Left ventricle myocardium superior (tissue), 1 donor: ENCODE results near the gene GPHN. TPM values are rescaled to one million over a fixed set of nuclear protein-coding genes. Genes with fewer than 3 reads are reported as not detected.

Source experiments
- ATAC-seq: fragments of 200-7000 bp; cut with Tn5 transposase; one replicate; pipeline ENCODE4 v1.9.1; 2020; ENCODE audit warnings: mild to moderate bottlenecking, moderate library complexity
- DNase-seq: peaks from one replicate; pipeline ENCODE4 v3.0.0-alpha.2; 2020
- intact Hi-C: fragments of 100-400 bp; cut with micrococcal nuclease; formaldehyde crosslinking; loops from one replicate; pipeline ENCODE4 v1.11.0; 2022
- total RNA-seq: library from RNA; stranded (reverse); fragmentation: NEBNext Ultra II Directional; extraction: Animal tissue kit (Norgen Biotek cat#: 25700); gene quantifications from one replicate; pipeline ENCODE4 v1.2.1, GENCODE V29; 2021
- donor health status: DM: no; HTN: yes; CAD: no; lungs with severe emphysema.

Gene GPHN
- total RNA-seq, 1 donor from 2014 or later = 25.0 TPM

GRCh38 chr14:66850258-66850888 is 342.4 kb downstream of the GPHN start:
- DNase-seq = no peak
- no peak for ATAC-seq
- intact Hi-C loops = no loop called here

- DNase-seq = no peak
- no peak for ATAC-seq
- intact Hi-C loops = no loop called here
Observed at GRCh38 chr14:66853311-66853710, 345.4 kb downstream of the GPHN start.

- DNase-seq = no peak
- intact Hi-C loops = no loop called here
Observed at GRCh38 chr14:66857867-66858266, 349.9 kb downstream of the GPHN start.

GRCh38 chr14:66859063-66859671 is 351.2 kb downstream of the GPHN start:
- intact Hi-C loops = no loop called here
- no peak for DNase-seq
- ATAC-seq = no peak

More at GRCh38 chr14:66857867-66858266, 349.9 kb downstream of the GPHN start:
- ATAC-seq = no peak

GRCh38 chr14:66881596-66881995 is 373.6 kb downstream of the GPHN start:
- ATAC-seq (no peak), DNase-seq (no peak)
- intact Hi-C loops = no loop called here

- ATAC-seq = no peak
- no peak for DNase-seq
- intact Hi-C loops = no loop called here
Observed at GRCh38 chr14:66884149-66884548, 376.2 kb downstream of the GPHN start.

- ATAC-seq (no peak), DNase-seq (no peak)
- intact Hi-C loops = no loop called here
Observed at GRCh38 chr14:66900719-66901118, 392.8 kb downstream of the GPHN start.

GRCh38 chr14:66910311-66910840 is 402.4 kb downstream of the GPHN start:
- DNase-seq = no peak
- intact Hi-C loops = no loop called here
- ATAC-seq = no peak

GRCh38 chr14:66916421-66916820 is 408.5 kb downstream of the GPHN start:
- ATAC-seq (no peak), DNase-seq (no peak)
- intact Hi-C loops = no loop called here

- ATAC-seq (no peak), DNase-seq (no peak)
- intact Hi-C loops = no loop called here
Observed at GRCh38 chr14:66918527-66918926, 410.6 kb downstream of the GPHN start.

- DNase-seq = no peak
- ATAC-seq = no peak
- intact Hi-C loops = no loop called here
Observed at GRCh38 chr14:66920196-66920595, 412.2 kb downstream of the GPHN start.

- no peak for ATAC-seq
- intact Hi-C loops = no loop called here
Observed at GRCh38 chr14:66923251-66923650, 415.3 kb downstream of the GPHN start.

GRCh38 chr14:66939409-66939808 is 431.5 kb downstream of the GPHN start:
- intact Hi-C loops = no loop called here
- DNase-seq (no peak), ATAC-seq (no peak)

More at GRCh38 chr14:66923251-66923650, 415.3 kb downstream of the GPHN start:
- DNase-seq = no peak

- intact Hi-C loops = no loop called here
- no peak for DNase-seq
- no peak for ATAC-seq
Observed at GRCh38 chr14:66944872-66945271, 436.9 kb downstream of the GPHN start.

GRCh38 chr14:66955159-66955558 is 447.2 kb downstream of the GPHN start:
- ATAC-seq = no peak
- DNase-seq = no peak
- intact Hi-C loops = no loop called here

GRCh38 chr14:66959437-66960050 is 451.6 kb downstream of the GPHN start:
- no peak for DNase-seq
- intact Hi-C loops = no loop called here
- ATAC-seq = no peak

- no peak for DNase-seq
- ATAC-seq = no peak
- intact Hi-C loops = no loop called here
Observed at GRCh38 chr14:66965831-66966230, 457.9 kb downstream of the GPHN start.

- intact Hi-C loops = no loop called here
- ATAC-seq (no peak), DNase-seq (no peak)
Observed at GRCh38 chr14:66972469-66972868, 464.5 kb downstream of the GPHN start.

GRCh38 chr14:66974397-66975025 is 466.6 kb downstream of the GPHN start:
- no peak for ATAC-seq
- intact Hi-C loops = no loop called here

GRCh38 chr14:66975251-66975650 is 467.3 kb downstream of the GPHN start:
- intact Hi-C loops = no loop called here
- DNase-seq (no peak), ATAC-seq (no peak)

More at GRCh38 chr14:66974397-66975025, 466.6 kb downstream of the GPHN start:
- no peak for DNase-seq
